GM13977 (cell line): ENCODE data around the gene TFF1.

Source experiments
- DNase-seq: peaks from one replicate; pipeline ENCODE4 v3.0.0; 2012; ENCODE audit warnings: low spot score
- in situ Hi-C: fragments of 300-500 bp; cut with MboI; formaldehyde crosslinking; loops from one replicate; pipeline ENCODE4 v1.12.0; 2022; ENCODE audit warnings: low sequenced_read_pairs, low pct_unique_long_range_greater_than_20kb, mixed read lengths, inconsistent platforms; ENCODE audit not compliant: unreplicated experiment
- TF ChIP-seq, protein P1 (sequence below): IDR thresholded peaks from 2 replicates; pipeline ENCODE4 v1.5.1; 2012; ENCODE audit warnings: mild to moderate bottlenecking, control low read depth; ENCODE audit not compliant: insufficient read depth; ENCODE audit errors: extremely low read depth, missing control alignments

The TFF1 gene

DNA sequence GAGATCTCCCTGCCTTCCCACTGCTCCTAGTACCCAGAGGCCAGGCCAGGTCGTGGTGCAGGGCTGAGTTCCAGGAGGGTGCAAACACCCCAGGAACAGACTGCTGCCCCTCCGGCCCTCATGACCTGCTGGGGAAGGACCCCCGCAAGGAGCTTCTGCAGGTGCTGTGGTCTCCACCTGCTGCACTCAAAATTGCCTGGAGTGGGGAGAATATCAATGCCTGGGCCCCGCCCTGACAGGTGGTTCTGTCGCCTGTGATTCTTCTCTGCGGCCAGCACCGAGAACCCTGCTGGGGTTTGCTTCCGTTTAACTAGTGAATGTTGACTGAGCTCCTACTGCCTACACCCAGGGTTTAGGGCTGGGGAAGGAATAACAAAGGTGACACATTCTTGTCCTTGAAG, 49.0 kb downstream of the TFF1 start:
- TF ChIP-seq, protein P1, sequence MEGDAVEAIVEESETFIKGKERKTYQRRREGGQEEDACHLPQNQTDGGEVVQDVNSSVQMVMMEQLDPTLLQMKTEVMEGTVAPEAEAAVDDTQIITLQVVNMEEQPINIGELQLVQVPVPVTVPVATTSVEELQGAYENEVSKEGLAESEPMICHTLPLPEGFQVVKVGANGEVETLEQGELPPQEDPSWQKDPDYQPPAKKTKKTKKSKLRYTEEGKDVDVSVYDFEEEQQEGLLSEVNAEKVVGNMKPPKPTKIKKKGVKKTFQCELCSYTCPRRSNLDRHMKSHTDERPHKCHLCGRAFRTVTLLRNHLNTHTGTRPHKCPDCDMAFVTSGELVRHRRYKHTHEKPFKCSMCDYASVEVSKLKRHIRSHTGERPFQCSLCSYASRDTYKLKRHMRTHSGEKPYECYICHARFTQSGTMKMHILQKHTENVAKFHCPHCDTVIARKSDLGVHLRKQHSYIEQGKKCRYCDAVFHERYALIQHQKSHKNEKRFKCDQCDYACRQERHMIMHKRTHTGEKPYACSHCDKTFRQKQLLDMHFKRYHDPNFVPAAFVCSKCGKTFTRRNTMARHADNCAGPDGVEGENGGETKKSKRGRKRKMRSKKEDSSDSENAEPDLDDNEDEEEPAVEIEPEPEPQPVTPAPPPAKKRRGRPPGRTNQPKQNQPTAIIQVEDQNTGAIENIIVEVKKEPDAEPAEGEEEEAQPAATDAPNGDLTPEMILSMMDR, result no peak
- no peak for DNase-seq
- in situ Hi-C loops, result loop anchor here (10.0 kb wide), 1 partner anchor 127 kb away; no protein-coding TSS in a partner anchor

DNA sequence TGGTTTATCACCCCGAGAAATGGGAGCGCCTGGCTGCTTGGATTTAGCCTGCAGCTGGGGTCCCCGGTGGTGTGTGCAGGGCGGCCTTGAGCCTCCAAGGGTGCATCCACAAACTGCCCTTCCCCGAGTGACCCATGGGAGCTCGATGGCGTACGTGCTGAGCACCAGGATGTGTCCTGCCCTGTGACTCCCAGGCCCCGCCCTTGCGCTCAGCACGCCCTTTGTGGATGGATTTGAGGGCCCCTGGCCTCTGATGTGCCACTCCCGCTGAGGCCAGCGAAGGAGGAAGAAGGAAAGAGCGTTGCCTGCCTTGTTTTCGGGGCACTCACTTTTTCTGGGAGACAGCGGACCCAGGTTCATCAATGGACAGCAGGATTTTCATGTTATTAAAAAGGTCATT, 49.4 kb downstream of the TFF1 start:
- TF ChIP-seq, protein P1, result no peak
- DNase-seq, result no peak
- in situ Hi-C loops, result loop anchor here (10.0 kb wide), 1 partner anchor 128 kb away; no protein-coding TSS in a partner anchor

DNA sequence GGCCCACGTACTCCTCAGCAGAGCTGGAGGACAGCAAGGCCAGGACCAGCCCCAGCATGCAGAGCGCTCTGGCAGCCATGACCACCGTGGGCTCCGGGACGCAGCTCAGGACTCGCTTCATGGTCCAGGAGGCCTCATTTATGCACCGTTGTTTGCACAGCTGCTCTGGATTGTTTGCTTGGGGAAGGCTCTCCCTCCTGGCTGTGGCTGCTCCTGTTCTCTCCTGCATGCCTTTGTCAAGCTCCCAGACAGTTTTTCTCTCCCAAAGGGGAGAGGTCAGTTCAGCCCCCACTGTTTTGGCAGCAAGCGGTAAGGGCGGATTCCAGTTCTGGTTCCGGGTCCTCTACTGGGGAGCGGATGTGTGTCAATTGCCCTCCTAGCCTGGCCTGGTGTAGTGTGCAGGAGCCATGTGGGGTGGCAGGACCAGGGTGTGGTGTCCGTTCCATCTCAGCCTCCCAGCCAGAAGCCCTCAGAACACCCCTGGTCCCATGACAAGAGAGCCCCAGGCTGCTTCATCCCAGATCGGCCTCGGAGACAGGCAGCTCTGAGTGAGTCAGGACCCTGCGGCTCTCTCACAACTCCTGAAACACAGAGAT, 50.9 kb downstream of the TFF1 start, which contains the start of gene TFF3:
TFF3 (minus strand) TSS at position 114 of the 596 bp plus-strand sequence; CDS start at position 79, 35 bp downstream.
- TF ChIP-seq, protein P1, result no peak
- DNase-seq, result no peak
- in situ Hi-C loops, result loop anchor here (10.0 kb wide), 1 partner anchor 129 kb away; no protein-coding TSS in a partner anchor

DNA sequence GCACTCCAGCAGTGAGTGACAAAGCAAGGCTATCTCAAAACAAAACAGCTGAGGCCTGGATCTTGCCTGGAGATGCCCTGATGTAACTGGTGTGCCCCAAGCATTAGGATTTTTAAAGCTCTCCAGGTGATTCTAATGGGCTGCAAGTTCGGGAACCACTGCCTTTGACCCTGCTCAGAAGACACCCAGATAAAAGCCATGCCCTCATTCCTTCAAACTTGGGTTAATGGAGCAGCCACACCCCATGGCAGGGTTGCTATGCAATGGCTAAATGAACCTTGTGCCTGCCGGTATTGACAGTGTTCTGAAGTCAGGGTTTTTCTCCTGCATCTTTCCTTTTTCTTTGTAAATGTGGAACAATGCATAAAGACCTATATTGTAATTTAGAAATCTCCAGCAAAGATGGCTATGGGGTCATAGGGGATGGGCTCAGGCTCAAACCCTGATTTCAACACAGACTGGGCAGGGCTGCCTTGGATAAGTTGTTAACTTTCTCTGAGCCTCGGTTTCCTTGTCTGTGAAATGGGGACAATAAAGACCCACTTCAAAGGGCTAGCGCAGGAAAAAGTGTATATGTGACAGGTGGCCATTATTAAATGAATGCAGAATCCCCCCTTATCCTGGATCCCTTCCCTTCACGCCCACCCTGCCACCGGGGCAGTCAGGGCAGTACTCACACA, 51.6 kb downstream of the TFF1 start:
- no peak for DNase-seq
- in situ Hi-C loops, result loop anchor here (10.0 kb wide), 1 partner anchor 130 kb away; no protein-coding TSS in a partner anchor
- TF ChIP-seq, protein P1, result no peak

DNA sequence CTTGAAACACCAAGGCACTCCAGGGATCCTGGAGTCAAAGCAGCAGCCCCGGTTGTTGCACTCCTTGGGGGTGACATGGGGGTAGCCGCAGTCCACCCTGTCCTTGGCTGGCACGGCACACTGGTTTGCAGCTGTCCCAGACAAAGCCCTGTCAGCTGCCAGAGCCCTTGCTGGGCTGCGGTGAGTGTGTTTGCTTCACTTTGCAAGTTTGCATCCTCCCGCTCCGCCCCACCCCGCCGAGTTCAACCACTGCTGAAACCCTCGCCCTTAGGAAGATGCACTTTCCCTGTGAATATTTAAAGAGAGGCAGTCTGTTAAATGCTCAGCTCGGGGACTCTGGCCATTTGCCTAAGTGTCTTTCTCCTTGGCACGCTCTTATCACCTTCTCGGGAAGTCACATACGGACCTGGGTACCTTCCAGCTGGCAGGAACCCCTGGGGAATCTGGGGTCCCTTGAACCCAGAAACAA, 52.8 kb downstream of the TFF1 start:
- in situ Hi-C loops, result loop anchor here (10.0 kb wide), 1 partner anchor 131 kb away; no protein-coding TSS in a partner anchor
- DNase-seq, result no peak
- TF ChIP-seq, protein P1, result no peak

DNA sequence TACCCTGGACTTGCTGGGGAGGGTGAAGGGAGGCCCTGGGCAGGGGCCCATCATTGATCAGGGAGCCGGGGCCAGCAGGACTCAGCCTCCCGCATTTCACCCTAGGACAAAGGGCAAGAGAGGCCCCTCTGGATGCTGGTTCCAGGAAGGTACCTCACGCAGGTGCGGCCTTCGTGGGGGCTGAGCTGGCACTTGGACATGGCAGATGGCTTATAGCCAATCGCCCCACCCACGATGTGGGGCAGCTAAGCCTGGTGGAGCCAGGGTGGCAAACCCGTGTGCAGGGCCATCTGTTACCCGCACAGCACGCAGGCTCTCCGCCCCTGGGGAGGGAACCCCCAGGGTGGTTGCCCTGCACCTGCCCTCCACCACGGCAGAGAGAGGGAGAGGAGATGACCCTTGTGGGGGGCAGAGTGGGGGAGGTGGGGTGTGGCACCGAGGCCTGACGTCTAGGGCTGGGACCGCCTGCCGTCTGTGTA, 53.7 kb downstream of the TFF1 start:
- TF ChIP-seq, protein P1, result no peak
- DNase-seq, result no peak
- in situ Hi-C loops, result loop anchor here (10.0 kb wide), 1 partner anchor 132 kb away; no protein-coding TSS in a partner anchor
